Ovary (tissue), 9 donors: ENCODE data around the gene MBOAT2. TPM values are rescaled to one million over a fixed set of nuclear protein-coding genes. Genes with fewer than 3 reads are reported as not detected.
"Not testable (repeated sequence)": the region's sequence is repeated elsewhere in the genome, so short reads cannot be mapped to it uniquely, and the experiment has no call there.

Experiments used
- DNase-seq, 5 donors: peaks; one replicate each; pipeline ENCODE4 v3.0.0-alpha.2; 2019 to 2020
- H3K27ac ChIP-seq, 2 donors: fragments of 200-600 bp; one replicate each; pipeline versions ENCODE4 v1.5.1 to v1.8.0; 2019 to 2022
- H3K27me3 ChIP-seq: fragments of 200-600 bp; one replicate; pipeline ENCODE4 v1.8.0; 2022
- H3K36me3 ChIP-seq: fragments of 200-600 bp; sonication (generic); one replicate; pipeline ENCODE4 v1.5.1; 2019
- H3K4me1 ChIP-seq: one replicate; pipeline ENCODE4 v1.8.1; 2013; ENCODE audit warnings: mild to moderate bottlenecking, moderate library complexity; ENCODE audit not compliant: insufficient read depth
- H3K4me3 ChIP-seq: fragments of 200-600 bp; sonication (generic); one replicate; pipeline ENCODE4 v1.5.1; 2017
- H3K9me3 ChIP-seq, 2 donors: fragments of 200-600 bp in 1 of 2; sonication (generic) in 1 of 2; one replicate each; pipeline versions ENCODE4 v1.5.1 to v1.8.1; 2013 to 2019; ENCODE audit warnings: mild to moderate bottlenecking in 1 of 2, moderate library complexity in 1 of 2
- CTCF ChIP-seq, 3 donors: fragments of 450-650 bp in 2 of 3; fragments of 200-600 bp in 1 of 3; IDR thresholded peaks; one replicate each; pipeline versions ENCODE4 v1.5.1 to v1.8.0; 2016 to 2022; ENCODE audit warnings: antibody characterized with exemption in 3 of 3, mild to moderate bottlenecking in 1 of 3
- EP300 ChIP-seq: sonication (generic); formaldehyde crosslinking; IDR thresholded peaks from one replicate; pipeline ENCODE4 v1.6.1; 2017; ENCODE audit warnings: antibody characterized with exemption
- POLR2A ChIP-seq: fragments of 450-650 bp; IDR thresholded peaks from one replicate; pipeline ENCODE4 v1.6.1; 2017; ENCODE audit warnings: antibody characterized with exemption, mild to moderate bottlenecking, moderate library complexity
- WGBS, 3 donors: extraction: QIAGEN DNeasy Blood & Tissue Kit in 1 of 3; methylation state at CpG; one replicate each; pipeline versions ENCODE4 v1.1.5 to v1.1.7; 2013 to 2017; 5-methylcytosine and 5-hydroxymethylcytosine counted together
- intact Hi-C, 4 donors: fragments of 100-400 bp; cut with DNase I; formaldehyde crosslinking; loops; one replicate each; pipeline versions ENCODE4 v1.11.0 to v1.15.1; 2022 to 2023
- polyA plus RNA-seq, 2 donors: library from polyadenylated mRNA; stranded (reverse); fragments of 200-250 nt in 1 of 2; fragments of 350-450 nt in 1 of 2; fragmentation: Illumina TruSeq in 1 of 2; extraction: RNeasy Lipid Tissue Mini Kit (QIAGEN cat#74804) in 1 of 2; gene quantifications; one replicate each; pipeline ENCODE4 v1.2.3, GENCODE V29; 2013 to 2014
- total RNA-seq, 7 donors: library from RNA; depleted of rRNA in 2 of 7; stranded (reverse); fragments of >200 nt in 2 of 7; fragmentation: NEBNext Ultra II Directional in 3 of 7; extraction: Animal tissue kit (Norgen Biotek cat#: 25700) in 3 of 7; gene quantifications; one replicate each; pipeline versions ENCODE4 v1.1.0 to v1.2.4, GENCODE V29; 2016 to 2023
- donor health status: DM: no; HTN: no; CAD: no; lungs with moderate emphysema.
- donor health status: DM: no; HTN: no; CAD: no.
- donor health status: Bipolar disorder and iron deficiency.
- donor health status: DM: yes; HTN: yes; CAD: no.
- donor health status: DM: no; HTN: no; CAD: no.
- donor health status: DM: yes; HTN: yes; CAD: no.

The MBOAT2 gene
- total and polyA plus RNA-seq, 9 donors, result 8.4 to 51.0 (median 24.5) TPM

GRCh38 chr2:9045595-9045994 is 42.1 kb upstream of the MBOAT2 start:
- H3K36me3 ChIP-seq, result no peaks in the 10 kb centered on the region
- 89 to 91% (median 90%) methylated on average over 7 of the region's 7 CpGs for WGBS, 3 donors
- intact Hi-C loops, result no loop called here

GRCh38 chr2:9043491-9043890 is 40.0 kb upstream of the MBOAT2 start:
- H3K9me3 ChIP-seq, H3K4me1 ChIP-seq, DNase-seq, H3K36me3 ChIP-seq, intact Hi-C loops, H3K27me3 ChIP-seq, H3K4me3 ChIP-seq, H3K27ac ChIP-seq: not testable (repeated sequence)
- 85 to 98% (median 92%) methylated on average over 1 to 2 of the region's 2 CpGs for WGBS, 3 donors

More at GRCh38 chr2:9045595-9045994, 42.1 kb upstream of the MBOAT2 start:
- Histone ChIP-seq H3K4me1 (no peaks in the 10 kb centered on the region), H3K9me3 (no peaks in the 10 kb centered on the region), H3K27ac (no peak overlapping the region), H3K4me3 (no peak overlapping the region), H3K27me3 (no peaks in the 10 kb centered on the region)
- no peak for TF ChIP-seq EP300
- TF ChIP-seq CTCF (IDR thresholded peaks at IDR 0.05), result no peak
- no peak for TF ChIP-seq POLR2A
- DNase-seq, result no peak

GRCh38 chr2:9037166-9037565 is 33.7 kb upstream of the MBOAT2 start:
- intact Hi-C loops, result no loop called here
- TF ChIP-seq POLR2A (no peak), CTCF (IDR thresholded peaks at IDR 0.05) (no peak), EP300 (no peak)
- no peak overlapping the region for H3K27ac ChIP-seq
- WGBS, 3 donors, result 0 to 29% (median 28%) methylated on average over 1 of the region's 1 CpG
- H3K4me1 ChIP-seq, result no peaks in the 10 kb centered on the region
- no peaks in the 10 kb centered on the region for H3K9me3 ChIP-seq
- no peaks in the 10 kb centered on the region for H3K27me3 ChIP-seq
- no peaks in the 10 kb centered on the region for H3K36me3 ChIP-seq
- no peak overlapping the region for H3K4me3 ChIP-seq
- no peak for DNase-seq

GRCh38 chr2:9033385-9034168 is 30.1 kb upstream of the MBOAT2 start:
- H3K9me3 ChIP-seq, result no peaks in the 10 kb centered on the region
- intact Hi-C loops, result no loop called here
- H3K27me3 ChIP-seq, result no peaks in the 10 kb centered on the region
- H3K27ac ChIP-seq, result no peak overlapping the region
- 40 to 49% (median 46%) methylated on average over 7 of the region's 7 CpGs for WGBS, 3 donors
- H3K4me3 ChIP-seq, result no peak overlapping the region
- H3K36me3 ChIP-seq, result no peaks in the 10 kb centered on the region
- TF ChIP-seq EP300 (no peak), CTCF (IDR thresholded peaks at IDR 0.05) (no peak), POLR2A (no peak)
- no peaks in the 10 kb centered on the region for H3K4me1 ChIP-seq
- no peak for DNase-seq

- intact Hi-C loops, result no loop called here
- Histone ChIP-seq H3K36me3 (no peaks in the 10 kb centered on the region), H3K27me3 (no peaks in the 10 kb centered on the region), H3K9me3 (no peaks in the 10 kb centered on the region), H3K27ac (no peak overlapping the region), H3K4me3 (no peak overlapping the region), H3K4me1 (no peaks in the 10 kb centered on the region)
- TF ChIP-seq CTCF (IDR thresholded peaks at IDR 0.05) (no peak), POLR2A (no peak), EP300 (no peak)
- DNase-seq, result no peak
- 55 to 64% (median 62%) methylated on average over 3 of the region's 3 CpGs for WGBS, 3 donors
Measured at GRCh38 chr2:9032536-9033255, 29.2 kb upstream of the MBOAT2 start.
